NCI-H146 (cell line): Measurements from ENCODE around the gene TMEM43.

Source experiments
- DNase-seq: peaks from one replicate; lab custom pipeline; 2025; lab: John Stamatoyannopoulos, UW

TMEM43 gene

DNA sequence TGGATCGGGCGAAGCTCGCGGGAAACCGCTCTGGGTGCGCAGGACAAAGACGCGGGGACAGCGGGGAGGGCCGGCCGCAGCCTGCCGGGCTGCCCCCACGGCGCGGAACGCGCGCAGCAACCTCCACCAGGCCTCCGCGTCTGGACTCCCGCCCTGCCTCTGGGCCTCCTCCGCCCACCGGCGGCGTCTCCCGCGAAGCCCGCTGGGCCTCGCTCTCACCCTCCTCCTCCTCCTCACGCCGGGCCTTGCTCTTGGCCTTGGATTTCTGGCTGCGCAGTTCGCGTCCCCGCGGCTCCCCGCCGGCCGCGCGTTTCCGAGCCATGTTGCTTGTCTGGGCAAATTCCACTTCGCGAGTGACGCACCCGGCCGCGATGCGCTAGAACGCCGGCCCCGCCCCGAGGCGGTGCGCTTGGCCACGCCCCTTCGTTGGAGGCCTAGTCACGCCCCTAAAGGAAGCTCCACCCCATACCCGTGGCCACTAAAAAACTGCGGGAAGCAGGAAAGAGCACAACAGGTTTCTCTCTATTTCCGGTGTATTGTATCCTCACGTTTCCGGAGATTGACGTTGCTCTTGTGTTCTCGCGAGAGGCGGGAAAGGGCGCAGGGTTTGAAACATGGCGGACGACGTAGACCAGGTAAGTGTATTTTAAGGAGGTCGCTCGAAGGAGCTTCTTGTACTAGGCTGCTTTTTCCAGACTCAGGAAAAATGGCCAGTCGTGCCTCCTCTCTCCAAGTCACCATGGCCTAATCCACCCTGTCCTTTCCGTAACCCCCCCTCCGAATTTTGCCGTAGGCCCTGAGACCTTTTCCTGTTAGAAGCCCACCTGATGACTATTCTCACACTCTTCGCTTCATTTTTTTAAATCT, 53.6 kb downstream of the TMEM43 start, which contains the start of the genes LSM3 and XPC:
Gene LSM3, plus strand, starts transcription at position 571 of the 867 bp plus-strand sequence. Its CDS starts 44 bp downstream, at position 615.
Gene XPC, minus strand, starts transcription at position 355 of the 867 bp plus-strand sequence. Its CDS starts 33 bp downstream, at position 322.
- peak; percentile 94 for DNase-seq

DNA sequence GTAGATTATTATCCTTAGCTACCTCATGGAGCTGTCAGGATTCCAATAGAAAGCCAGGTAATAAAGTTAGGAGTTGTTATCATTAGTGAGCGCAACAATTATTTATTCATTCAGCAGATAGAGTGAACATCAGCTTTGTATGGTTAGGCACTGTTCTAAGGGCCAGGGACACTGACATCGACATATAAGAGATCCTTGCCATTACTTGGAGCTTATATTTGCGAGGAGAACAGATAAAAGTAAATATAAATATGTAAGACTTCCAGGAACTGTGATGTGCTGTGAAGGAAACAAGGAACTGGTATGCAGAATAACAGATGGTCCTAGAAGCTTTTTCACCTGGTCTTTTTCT, 54.2 kb downstream of the TMEM43 start:
- DNase-seq = no peak

- DNase-seq = no peak
Measured at GRCh38 chr3:14179795-14180194, 54.9 kb downstream of the TMEM43 start.

- no peak for DNase-seq
Measured at GRCh38 chr3:14181253-14181652, 56.4 kb downstream of the TMEM43 start.

DNA sequence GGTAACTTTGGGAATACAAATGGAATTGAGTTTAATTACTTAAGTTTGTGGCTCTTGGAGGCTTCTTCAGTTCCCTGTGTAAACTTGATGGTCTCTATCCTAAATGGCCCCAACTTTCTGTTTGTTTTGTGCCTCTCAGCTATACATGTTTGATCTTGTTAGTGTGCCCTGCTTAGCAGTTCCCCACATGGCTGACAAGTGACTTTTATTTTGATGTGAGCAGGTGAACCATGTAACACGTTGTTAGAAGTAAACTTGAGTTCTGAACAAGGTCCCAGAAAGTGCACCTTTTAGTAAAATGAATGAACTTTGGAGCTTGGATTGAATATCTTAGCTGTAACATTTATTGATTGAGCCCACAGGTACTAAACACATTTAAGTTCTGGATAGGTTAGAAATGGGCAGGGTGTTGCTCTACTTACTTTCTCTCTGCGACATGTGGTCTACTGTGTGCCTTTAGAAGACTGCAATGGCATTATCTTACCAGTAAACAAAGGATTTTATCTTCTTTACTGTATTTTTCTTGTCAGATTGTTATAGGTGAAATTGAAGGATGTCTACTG, 58.2 kb downstream of the TMEM43 start:
- no peak for DNase-seq

DNA sequence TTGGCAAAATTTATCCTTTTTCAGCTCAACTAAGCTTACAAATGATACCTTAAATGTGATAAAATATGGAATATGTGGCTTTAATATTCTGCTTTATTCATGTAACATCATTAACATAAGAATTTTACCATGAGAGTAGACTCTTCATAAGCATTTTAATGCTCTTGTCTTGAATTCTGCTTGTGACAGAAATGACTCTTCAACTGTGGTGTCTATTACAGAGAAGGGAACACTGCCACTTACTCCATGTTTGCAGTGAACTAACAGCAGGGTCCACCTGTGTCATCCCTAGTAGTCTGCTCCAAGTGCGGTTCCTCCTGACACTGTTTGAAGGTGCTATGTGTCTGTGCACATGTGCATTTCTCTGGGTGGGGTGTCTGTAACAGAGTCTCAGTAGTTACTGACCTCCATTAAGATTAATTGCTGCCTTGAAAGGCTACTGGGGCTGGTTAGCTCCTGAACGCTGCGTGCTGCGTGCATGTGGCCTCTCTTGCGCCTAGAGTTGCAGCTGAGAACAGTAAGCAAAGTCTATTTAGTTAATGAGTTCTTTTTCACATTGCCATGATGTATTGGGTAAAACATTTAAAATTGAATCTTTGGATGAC, 62.1 kb downstream of the TMEM43 start:
- DNase-seq = no peak

GRCh38 chr3:14188041-14188754, 63.3 kb downstream of the TMEM43 start:
- no peak for DNase-seq
